GM12878 (cell line): ENCODE results near the gene TEKT1.

Experiments used
- SP1 ChIP-seq: IDR thresholded peaks from one replicate; pipeline ENCODE4 v1.6.1; 2011; ENCODE audit warnings: low read depth, low read length
- TF ChIP-seq, protein P1 (sequence below), 3 experiments: IDR thresholded peaks in 2 of 3; conservative IDR thresholded peaks in 1 of 3; 2 replicates each; pipeline ENCODE4 v1.5.1; 2011; ENCODE audit warnings: low read depth in 3 of 3, low read length in 3 of 3, mild to moderate bottlenecking in 3 of 3, control low read depth in 2 of 3, moderate library complexity in 2 of 3, inconsistent platforms in 1 of 3, mixed read lengths in 1 of 3; ENCODE audit not compliant: control insufficient read depth in 2 of 3, insufficient read depth in 1 of 3; ENCODE audit errors: extremely low read depth in 1 of 3

DNA sequence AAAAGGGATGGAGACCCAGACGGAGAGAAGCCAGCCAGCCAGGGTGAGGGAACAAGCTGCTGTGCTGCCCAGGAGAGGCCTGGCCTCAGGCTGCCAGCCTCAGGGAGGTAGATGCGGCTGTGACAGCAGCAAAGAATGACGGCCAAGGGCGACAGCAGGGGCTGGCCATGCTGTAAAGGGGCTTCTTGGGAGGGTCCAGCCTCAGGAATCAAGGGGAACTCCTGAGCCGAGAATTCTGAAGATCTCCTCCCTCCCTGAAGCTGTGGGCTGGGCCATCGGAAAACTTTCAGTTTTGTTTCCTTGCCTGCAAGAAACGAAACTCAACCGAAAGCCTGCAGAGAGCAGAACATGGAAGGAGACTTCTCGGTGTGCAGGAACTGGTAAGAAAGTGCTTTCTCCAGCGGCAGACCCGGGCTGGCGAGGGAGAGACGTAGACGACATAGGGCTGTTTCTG, 75.8 kb downstream of the TEKT1 start, which contains the start of gene XAF1:
- no peak for TF ChIP-seq SP1
- TF ChIP-seq, protein P1, sequence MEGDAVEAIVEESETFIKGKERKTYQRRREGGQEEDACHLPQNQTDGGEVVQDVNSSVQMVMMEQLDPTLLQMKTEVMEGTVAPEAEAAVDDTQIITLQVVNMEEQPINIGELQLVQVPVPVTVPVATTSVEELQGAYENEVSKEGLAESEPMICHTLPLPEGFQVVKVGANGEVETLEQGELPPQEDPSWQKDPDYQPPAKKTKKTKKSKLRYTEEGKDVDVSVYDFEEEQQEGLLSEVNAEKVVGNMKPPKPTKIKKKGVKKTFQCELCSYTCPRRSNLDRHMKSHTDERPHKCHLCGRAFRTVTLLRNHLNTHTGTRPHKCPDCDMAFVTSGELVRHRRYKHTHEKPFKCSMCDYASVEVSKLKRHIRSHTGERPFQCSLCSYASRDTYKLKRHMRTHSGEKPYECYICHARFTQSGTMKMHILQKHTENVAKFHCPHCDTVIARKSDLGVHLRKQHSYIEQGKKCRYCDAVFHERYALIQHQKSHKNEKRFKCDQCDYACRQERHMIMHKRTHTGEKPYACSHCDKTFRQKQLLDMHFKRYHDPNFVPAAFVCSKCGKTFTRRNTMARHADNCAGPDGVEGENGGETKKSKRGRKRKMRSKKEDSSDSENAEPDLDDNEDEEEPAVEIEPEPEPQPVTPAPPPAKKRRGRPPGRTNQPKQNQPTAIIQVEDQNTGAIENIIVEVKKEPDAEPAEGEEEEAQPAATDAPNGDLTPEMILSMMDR (IDR thresholded peaks at IDR 0.05 in 2 of 3, conservative IDR thresholded peaks at IDR 0.05 in 1 of 3; ENCODE audit: control insufficient read depth in 2 of 3, extremely low read depth in 1 of 3, insufficient read depth in 1 of 3, low read depth in 3 of 3, low read length in 3 of 3): no peak
